K562 (cell line): ENCODE measurements around the gene MINDY4. TPM values are rescaled to one million over a fixed set of nuclear protein-coding genes. Genes with fewer than 3 reads are reported as not detected.

Experiments used
- ATAC-seq: fragments of 200-7000 bp; cut with Tn5 transposase; 3 replicates; pipeline ENCODE4 v1.9.1; 2020; ENCODE audit warnings: moderate library complexity
- BruUV-seq: library from RNA; stranded (reverse); fragments of 400-500 nt; replicated peaks from 2 replicates; lab custom pipeline; 2021; lab: Mats Ljungman, UMichigan
- CTCF ChIA-PET: fragments of 300-600 bp; formaldehyde crosslinking; extraction: SDS; loops from one replicate; lab custom pipeline; 2021; ENCODE audit warnings: low intra/inter-chr PET ratio; lab: Yijun Ruan, JAX
- POLR2A ChIA-PET: fragments of 300-600, 350-650 bp; sonication (Branson Sonifier 250); formaldehyde crosslinking; extraction: SDS; loops from one replicate; lab custom pipeline; 2021; ENCODE audit warnings: antibody characterized with exemption, inconsistent platforms; lab: Yijun Ruan, JAX
- DNase-seq, 4 experiments: peaks; one replicate each; pipeline versions ENCODE4 v3.0.0 to v3.0.0-alpha.2; 2011 to 2018; ENCODE audit warnings: low spot score in 3 of 4, mixed read lengths in 3 of 4; ENCODE audit errors: extremely low read depth in 1 of 4
- FAIRE-seq: peaks from 2 replicates; lab custom pipeline; 2011; peaks lifted over from hg19 to GRCh38; lab: Jason Lieb, UNC
- H2AFZ ChIP-seq: 2 replicates; pipeline ENCODE4 v1.6.0; 2011; ENCODE audit warnings: low read depth, low read length, control low read depth, inconsistent platforms
- H3K27ac ChIP-seq: fragments of 200-600 bp; 3 replicates; pipeline ENCODE4 v1.8.0; 2011; ENCODE audit warnings: low read depth, mild to moderate bottlenecking, control low read depth, inconsistent platforms, low read length, moderate library complexity, mixed read lengths; ENCODE audit errors: extremely low read depth
- H3K27me3 ChIP-seq, 2 experiments: fragments of 300-600 bp in 1 of 2; 2 replicates in 1 of 2; 3 replicates in 1 of 2; pipeline versions ENCODE4 v1.6.0 to v1.8.0; 2011; ENCODE audit warnings: inconsistent platforms in 2 of 2, low read length in 2 of 2, mild to moderate bottlenecking in 1 of 2, mixed read lengths in 1 of 2, moderate library complexity in 1 of 2; ENCODE audit not compliant: control insufficient read depth in 2 of 2, insufficient read depth in 2 of 2
- H3K36me3 ChIP-seq: fragments of 300-600 bp; 3 replicates; pipeline ENCODE4 v1.8.0; 2011; ENCODE audit warnings: mild to moderate bottlenecking, low read length, inconsistent platforms; ENCODE audit not compliant: control insufficient read depth, insufficient read depth
- H3K4me1 ChIP-seq, 2 experiments: fragments of 200-600 bp in 1 of 2; replicated peaks in 1 of 2; 2 replicates in 1 of 2; 3 replicates in 1 of 2; pipeline versions ENCODE4 v1.5.1 to v1.8.0; 2011; ENCODE audit warnings: inconsistent platforms in 2 of 2, low read length in 2 of 2, mild to moderate bottlenecking in 1 of 2, mixed read lengths in 1 of 2, moderate library complexity in 1 of 2; ENCODE audit not compliant: control insufficient read depth in 2 of 2, insufficient read depth in 2 of 2
- H3K4me2 ChIP-seq: 2 replicates; pipeline ENCODE4 v1.6.1; 2011; ENCODE audit warnings: low read length, control low read depth, inconsistent platforms, mixed read lengths; ENCODE audit not compliant: insufficient read depth
- H3K4me3 ChIP-seq: fragments of 200-600 bp; sonication (generic), shearing (Covaris generic); 2 replicates; pipeline ENCODE4 v1.5.1; 2016; ENCODE audit warnings: control low read depth, inconsistent platforms
- H3K79me2 ChIP-seq: fragments of 200-600 bp; 3 replicates; pipeline ENCODE4 v1.8.0; 2011; ENCODE audit warnings: low read length, inconsistent platforms; ENCODE audit not compliant: control insufficient read depth, insufficient read depth
- H3K9ac ChIP-seq, 2 experiments: 2 replicates each; pipeline versions ENCODE4 v1.6.0 to v1.6.1; 2011; ENCODE audit warnings: low read depth in 2 of 2, low read length in 2 of 2, control low read depth in 1 of 2, inconsistent platforms in 1 of 2, mild to moderate bottlenecking in 1 of 2, mixed read lengths in 1 of 2; ENCODE audit not compliant: insufficient read depth in 1 of 2
- H3K9me1 ChIP-seq: one replicate; pipeline ENCODE4 v1.6.0; 2011; ENCODE audit warnings: inconsistent platforms, mild to moderate bottlenecking, low read length, moderate library complexity; ENCODE audit not compliant: control insufficient read depth, insufficient read depth
- H3K9me3 ChIP-seq: replicated peaks from 2 replicates; pipeline ENCODE4 v1.5.1; 2011; ENCODE audit warnings: low read depth, low read length, inconsistent platforms; ENCODE audit not compliant: control insufficient read depth, insufficient read depth
- H4K20me1 ChIP-seq: replicated peaks from 2 replicates; pipeline ENCODE4 v1.6.1; 2011; ENCODE audit warnings: low read length, inconsistent platforms, mixed read lengths; ENCODE audit not compliant: control insufficient read depth, insufficient read depth
- ATF4 ChIP-seq: fragments of 450-650 bp; formaldehyde crosslinking; IDR thresholded peaks from 2 replicates; pipeline ENCODE4 v1.4.0; 2022; ENCODE audit warnings: mild to moderate bottlenecking, moderate library complexity
- ATF7 ChIP-seq: fragments of 450-650 bp; IDR thresholded peaks from 2 replicates; pipeline ENCODE4 v1.7.1; 2014; ENCODE audit warnings: mild to moderate bottlenecking, moderate library complexity
- BRF1 ChIP-seq: IDR thresholded peaks from 3 replicates; pipeline ENCODE4 v1.6.1; 2011; ENCODE audit warnings: borderline replicate concordance, mild to moderate bottlenecking; ENCODE audit not compliant: insufficient read length; ENCODE audit errors: extremely low read depth
- CHCHD3 ChIP-seq: fragments of 250-450 bp; sonication (Bioruptor Pico); IDR thresholded peaks from 2 replicates; pipeline ENCODE4 v2.1.2; 2022; ENCODE audit warnings: mild to moderate bottlenecking
- FOXK1 ChIP-seq: sonication (generic); formaldehyde crosslinking; IDR thresholded peaks from 2 replicates; pipeline ENCODE4 v1.8.0; 2022; ENCODE audit warnings: missing genetic modification reagents, mild to moderate bottlenecking, borderline replicate concordance
- MCM3 ChIP-seq: fragments of 450-650 bp; IDR thresholded peaks from 2 replicates; pipeline ENCODE4 v1.6.1; 2016
- NR3C1 ChIP-seq: sonication (generic); formaldehyde crosslinking; IDR thresholded peaks from 2 replicates; pipeline ENCODE4 v1.8.1; 2022; ENCODE audit warnings: missing genetic modification reagents
- PTBP1 ChIP-seq: fragments of 200-400 bp; formaldehyde crosslinking; IDR thresholded peaks from 2 replicates; pipeline ENCODE4 v1.6.1; 2017; ENCODE audit warnings: low read depth, low read length
- SMC3 ChIP-seq: conservative IDR thresholded peaks from 2 replicates; pipeline ENCODE4 v1.6.1; 2011; ENCODE audit warnings: low read depth, low read length, improper control_type of control experiment; ENCODE audit not compliant: insufficient read depth
- USF1 ChIP-seq: sonication (generic); formaldehyde crosslinking; IDR thresholded peaks from 2 replicates; pipeline ENCODE4 v1.9.0; 2022; ENCODE audit warnings: mild to moderate bottlenecking, missing genetic modification reagents
- ZNF146 ChIP-seq: IDR thresholded peaks from one replicate; pipeline ENCODE4 v1.6.1; 2018; ENCODE audit warnings: missing compliant biosample characterization; ENCODE audit not compliant: unreplicated experiment
- ZNF584 ChIP-seq: fragments of 200-800 bp; sonication (Bioruptor generic); IDR thresholded peaks from 2 replicates; pipeline ENCODE4 v1.6.1; 2016; ENCODE audit warnings: low read depth, mild to moderate bottlenecking, missing genetic modification characterization, missing compliant biosample characterization
- WGBS: fragments of 100-300 bp; shearing (Covaris generic); methylation state at CpG from one replicate; pipeline ENCODE4 v1.1.6; 2016; ENCODE audit warnings: low coverage, mixed read lengths; ENCODE audit not compliant: insufficient coverage; ENCODE audit errors: missing lambda C conversion rate; 5-methylcytosine and 5-hydroxymethylcytosine counted together
- in situ Hi-C: fragments of 300-500 bp; cut with MboI; formaldehyde crosslinking; loops from 4 replicates; pipeline ENCODE4 v1.15.0; 2018; ENCODE audit warnings: inconsistent platforms, mixed read lengths
- intact Hi-C: fragments of 100-400 bp; cut with micrococcal nuclease; formaldehyde crosslinking; loops from 2 replicates; pipeline ENCODE4 v1.14.2; 2022
- polyA plus RNA-seq, 8 experiments: library from polyadenylated mRNA; depleted of rRNA in 4 of 8; stranded (reverse) in 5 of 8; unstranded in 3 of 8; fragments of >200 nt; fragmentation: Nextera tagmentation in 2 of 8; fragmentation: Illumina TruSeq in 1 of 8; extraction: Ambion mirVana in 2 of 8; extraction: Trizol in 1 of 8; gene quantifications; 2 replicates each; pipeline versions ENCODE4 v1.2.1 to v1.2.3, GENCODE V29; 2011 to 2014; ENCODE audit warnings: inconsistent platforms in 1 of 8, missing spikeins in 1 of 8
- total RNA-seq, 7 experiments: library from RNA; depleted of rRNA in 6 of 7; stranded (reverse); fragments of >200 nt in 6 of 7; fragmentation: Illumina TruSeq in 2 of 7; extraction: Trizol in 2 of 7; gene quantifications; 2 replicates each; pipeline versions ENCODE4 v1.2.1 to v1.2.3, GENCODE V29; 2011 to 2021; ENCODE audit warnings: low replicate concordance in 1 of 7

The MINDY4 gene
- total and polyA plus RNA-seq, 9 of the 15 experiments (the other 6 are each of a cell fraction or from before 2014, with no cell fraction given): 2.1 to 16.7 (median 11.0) TPM

- DNase-seq (peak in 1 of 4 experiments; percentile 3), FAIRE-seq (no peak), ATAC-seq (no peak)
- Histone ChIP-seq H3K9me1 (no peaks in the 10 kb centered on the region), H3K27me3 (no peaks in the 10 kb centered on the region), H3K9ac (peak overlapping the region in 1 of 2 experiments; percentile 42; a peak in 1 of 4 replicates), H2AFZ (no peak overlapping the region), H3K36me3 (no peaks in the 10 kb centered on the region), H3K4me3 (no peak overlapping the region), H3K4me2 (no peak overlapping the region), H3K4me1 (peaks cover 0 to 36% of the 10 kb centered on the region in 2 experiments; a peak in 3 of 5 replicates), H3K9me3 (no peaks in the 10 kb centered on the region), H4K20me1 (no peaks in the 10 kb centered on the region), H3K27ac (no peak overlapping the region), H3K79me2 (no peaks in the 10 kb centered on the region)
- POLR2A ChIA-PET: interaction anchor here (0.5 to 1.6 kb wide), 3 partner anchors 10 to 160 kb away, joined by 3 to 4 read pairs (median 3); no protein-coding TSS in a partner anchor
- TF ChIP-seq USF1 (no peak), ZNF584 (CRISPR knock-in tag) (no peak), BRF1 (no peak), CHCHD3 (no peak), PTBP1 (no peak), ZNF146 (no peak), MCM3 (no peak), SMC3 (no peak), ATF4 (CRISPR knock-in tag) (no peak), FOXK1 (CRISPR knock-in tag) (no peak), ATF7 (no peak), NR3C1 (CRISPR knock-in tag) (no peak)
- CTCF ChIA-PET: no interaction called here
- no TSS peak for BruUV-seq
- in situ Hi-C loops (no loop called here), intact Hi-C loops (no loop called here)
- 44% methylated on average over 5 of the region's 5 CpGs for WGBS
Measured at GRCh38 chr7:30934225-30934624, 163.0 kb downstream of the MINDY4 start.
